CD4-positive, alpha-beta T cell (primary cell): ENCODE measurements around the gene XPO5. TPM values are rescaled to one million over a fixed set of nuclear protein-coding genes. Genes with fewer than 3 reads are reported as not detected.

Experiments used
- ATAC-seq: fragments of 200-7000 bp; cut with Tn5 transposase; one replicate; pipeline ENCODE4 v1.10.0; 2022; ENCODE audit warnings: mild to moderate bottlenecking; ENCODE audit not compliant: poor library complexity
- CTCF ChIA-PET: fragments of 350-600 bp; sonication (Branson Sonifier 250); formaldehyde crosslinking; loops from one replicate; lab custom pipeline; 2021; ENCODE audit warnings: antibody characterized with exemption, inconsistent platforms; lab: Charles Lee
- POLR2A ChIA-PET: fragments of 350-600 bp; sonication (Branson Sonifier 250); formaldehyde crosslinking; loops from one replicate; lab custom pipeline; 2021; ENCODE audit warnings: antibody characterized with exemption, inconsistent platforms; lab: Charles Lee
- DNase-seq, 14 experiments: peaks; one replicate each; pipeline ENCODE4 v3.0.0-alpha.2; 2013 to 2020; ENCODE audit warnings: mixed read lengths in 2 of 14
- H3K27ac ChIP-seq, 2 donors: one replicate each; pipeline versions ENCODE4 v1.5.1 to v1.7.0; 2013; ENCODE audit warnings: low read length in 2 of 2, low read depth in 1 of 2, mild to moderate bottlenecking in 1 of 2
- H3K27me3 ChIP-seq, 2 experiments: 1 replicate in 1 of 2; 2 replicates in 1 of 2; pipeline versions ENCODE4 v1.6.1 to v1.7.0; 2013; ENCODE audit warnings: low read length in 2 of 2, control low read depth in 1 of 2, mild to moderate bottlenecking in 1 of 2, moderate library complexity in 1 of 2; ENCODE audit not compliant: insufficient read depth in 2 of 2, control insufficient read depth in 1 of 2
- H3K36me3 ChIP-seq: one replicate; pipeline ENCODE4 v1.6.1; 2013; ENCODE audit warnings: low read length, control low read depth; ENCODE audit not compliant: insufficient read depth
- H3K4me1 ChIP-seq: one replicate; pipeline ENCODE4 v1.6.1; 2013; ENCODE audit warnings: low read length, control low read depth; ENCODE audit not compliant: insufficient read depth
- H3K4me3 ChIP-seq: one replicate; pipeline ENCODE4 v1.5.1; 2013; ENCODE audit warnings: mild to moderate bottlenecking, low read length, moderate library complexity
- H3K9me3 ChIP-seq, 2 experiments: 1 replicate in 1 of 2; 2 replicates in 1 of 2; pipeline versions ENCODE4 v1.6.1 to v1.7.0; 2013; ENCODE audit warnings: low read length in 2 of 2, mild to moderate bottlenecking in 2 of 2, control low read depth in 1 of 2, moderate library complexity in 1 of 2; ENCODE audit not compliant: control insufficient read depth in 1 of 2, insufficient read depth in 1 of 2
- H3K27ac Mint-ChIP-seq: one replicate; pipeline ENCODE4 v1.8.0; 2020; ENCODE audit warnings: mixed read lengths
- H3K27me3 Mint-ChIP-seq: one replicate; pipeline ENCODE4 v1.8.0; 2021; ENCODE audit warnings: mixed read lengths
- H3K36me3 Mint-ChIP-seq: one replicate; pipeline ENCODE4 v1.8.0; 2021; ENCODE audit warnings: low read depth, mixed read lengths
- H3K4me1 Mint-ChIP-seq: one replicate; pipeline ENCODE4 v1.8.0; 2021; ENCODE audit warnings: low read depth, mixed read lengths
- H3K4me3 Mint-ChIP-seq: one replicate; pipeline ENCODE4 v1.8.0; 2020; ENCODE audit warnings: mild to moderate bottlenecking, mixed read lengths
- H3K9me3 Mint-ChIP-seq: one replicate; pipeline ENCODE4 v1.8.0; 2020; ENCODE audit warnings: mixed read lengths
- intact Hi-C, 2 experiments: fragments of 100-400 bp; cut with DNase I in 1 of 2; cut with micrococcal nuclease in 1 of 2; formaldehyde crosslinking; loops; one replicate each; pipeline versions ENCODE4 v1.15.1 to v1.9.0; 2023 to 2025; cut with DNase I, micrococcal nuclease
- total RNA-seq, 174 experiments: library from RNA in 2 of 174; stranded (reverse) in 2 of 174; gene quantifications; one replicate each; pipeline ENCODE4 v1.2.3 and lab custom pipeline; 2021 to 2026
- TF ChIP-seq, protein P1 (sequence below): fragments of 200-600 bp; IDR thresholded peaks from one replicate; pipeline ENCODE4 v1.8.0; 2022; ENCODE audit warnings: antibody characterized with exemption, mild to moderate bottlenecking

XPO5 gene
- total RNA-seq, 2 experiments from 2014 or later = 26.8 to 31.2 TPM

DNA sequence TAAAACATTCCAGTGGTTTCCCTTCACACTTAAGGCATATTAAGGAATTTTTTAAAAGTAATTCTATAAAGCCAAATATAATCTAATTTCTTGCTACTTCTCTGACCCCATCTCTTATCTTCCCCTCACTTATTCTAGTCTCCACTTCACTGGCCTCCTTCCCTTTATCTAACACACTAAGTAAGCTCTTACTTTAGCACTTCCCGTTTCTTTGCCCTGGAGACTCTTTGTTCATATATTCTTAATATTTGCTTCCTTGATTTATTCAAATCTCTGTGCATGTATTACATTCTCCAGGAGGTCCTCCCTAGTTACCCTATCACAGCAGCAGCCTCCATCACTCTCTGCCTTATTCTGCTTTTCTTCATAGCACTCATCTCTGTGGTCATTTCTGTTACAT, 33.0 kb upstream of the XPO5 start:
- peaks cover 69% of the 10 kb centered on the region for H3K36me3 Mint-ChIP-seq
- no peaks in the 10 kb centered on the region for H3K27me3 ChIP-seq
- H3K9me3 Mint-ChIP-seq = no peaks in the 10 kb centered on the region
- H3K9me3 ChIP-seq = no peaks in the 10 kb centered on the region
- no peak overlapping the region for H3K27ac ChIP-seq
- TF ChIP-seq, protein P1, sequence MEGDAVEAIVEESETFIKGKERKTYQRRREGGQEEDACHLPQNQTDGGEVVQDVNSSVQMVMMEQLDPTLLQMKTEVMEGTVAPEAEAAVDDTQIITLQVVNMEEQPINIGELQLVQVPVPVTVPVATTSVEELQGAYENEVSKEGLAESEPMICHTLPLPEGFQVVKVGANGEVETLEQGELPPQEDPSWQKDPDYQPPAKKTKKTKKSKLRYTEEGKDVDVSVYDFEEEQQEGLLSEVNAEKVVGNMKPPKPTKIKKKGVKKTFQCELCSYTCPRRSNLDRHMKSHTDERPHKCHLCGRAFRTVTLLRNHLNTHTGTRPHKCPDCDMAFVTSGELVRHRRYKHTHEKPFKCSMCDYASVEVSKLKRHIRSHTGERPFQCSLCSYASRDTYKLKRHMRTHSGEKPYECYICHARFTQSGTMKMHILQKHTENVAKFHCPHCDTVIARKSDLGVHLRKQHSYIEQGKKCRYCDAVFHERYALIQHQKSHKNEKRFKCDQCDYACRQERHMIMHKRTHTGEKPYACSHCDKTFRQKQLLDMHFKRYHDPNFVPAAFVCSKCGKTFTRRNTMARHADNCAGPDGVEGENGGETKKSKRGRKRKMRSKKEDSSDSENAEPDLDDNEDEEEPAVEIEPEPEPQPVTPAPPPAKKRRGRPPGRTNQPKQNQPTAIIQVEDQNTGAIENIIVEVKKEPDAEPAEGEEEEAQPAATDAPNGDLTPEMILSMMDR = no peak
- ChIA-PET POLR2A (interaction anchor here (1.7 kb wide), 1 partner anchor 27 kb away, joined by 4 read pairs; the partner anchor contains the start of gene MAD2L1BP), CTCF (interaction anchor here (0.5 to 2.2 kb wide), 8 partner anchors 9 to 490 kb away, joined by 3 to 8 read pairs (median 4); partner anchors contain the start of gene GTPBP2)
- intact Hi-C loops = loop anchor here in 1 of 2 experiments (5.0 to 10.0 kb wide), 3 partner anchors 58 to 468 kb away; no protein-coding TSS in a partner anchor
- no peaks in the 10 kb centered on the region for H3K27me3 Mint-ChIP-seq
- no peaks in the 10 kb centered on the region for H3K4me1 ChIP-seq
- H3K4me3 Mint-ChIP-seq = no peak overlapping the region
- H3K36me3 ChIP-seq = peaks cover 56% of the 10 kb centered on the region
- DNase-seq (no peak), ATAC-seq (no peak)
- no peak overlapping the region for H3K4me3 ChIP-seq
- H3K4me1 Mint-ChIP-seq = no peaks in the 10 kb centered on the region
- H3K27ac Mint-ChIP-seq = no peak overlapping the region

DNA sequence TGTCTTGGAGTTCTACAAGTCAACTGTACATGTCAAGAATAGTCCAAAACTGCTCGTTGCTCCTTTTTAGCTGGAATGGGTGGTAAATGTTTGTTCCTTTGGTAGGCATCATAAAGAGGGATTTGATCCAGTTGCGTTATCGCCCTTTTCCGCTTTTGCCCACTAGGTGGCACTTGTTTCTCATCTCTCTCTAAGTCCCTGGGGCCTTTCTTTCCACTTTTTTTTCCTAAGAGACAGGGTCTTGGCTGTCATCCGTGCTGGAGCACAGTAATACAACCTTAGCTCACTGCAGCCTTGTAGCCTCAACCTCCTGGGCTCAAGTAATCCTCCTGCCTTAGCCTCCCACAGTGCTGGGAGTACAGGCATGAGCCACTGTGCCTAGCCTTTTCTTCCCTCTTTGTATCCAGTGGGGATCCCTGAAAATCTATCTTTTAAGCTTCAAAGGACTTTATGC, 32.5 kb upstream of the XPO5 start:
- ATAC-seq (peak; percentile 48), DNase-seq (peak; percentile 32 to 77 (median 49))
- TF ChIP-seq, protein P1 = peak; percentile 91
- Histone ChIP-seq H3K4me3 (no peak overlapping the region), H3K9me3 (no peaks in the 10 kb centered on the region), H3K27ac (no peak overlapping the region), H3K36me3 (peaks cover 56% of the 10 kb centered on the region), H3K27me3 (no peaks in the 10 kb centered on the region), H3K4me1 (no peaks in the 10 kb centered on the region)
- H3K36me3 Mint-ChIP-seq = peaks cover 69% of the 10 kb centered on the region
- H3K4me3 Mint-ChIP-seq = no peak overlapping the region
- no peaks in the 10 kb centered on the region for H3K27me3 Mint-ChIP-seq
- no peak overlapping the region for H3K27ac Mint-ChIP-seq
- ChIA-PET CTCF (interaction anchor here (0.5 to 2.2 kb wide), 9 partner anchors 10 to 490 kb away, joined by 3 to 8 read pairs (median 4); partner anchors contain the start of gene GTPBP2), POLR2A (interaction anchor here (0.8 to 1.7 kb wide), 2 partner anchors 21 to 27 kb away, joined by 3 to 4 read pairs; partner anchors contain the start of genes GTPBP2 and MAD2L1BP)
- no peaks in the 10 kb centered on the region for H3K9me3 Mint-ChIP-seq
- intact Hi-C loops = loop anchor here in 1 of 2 experiments (5.0 to 10.0 kb wide), 3 partner anchors 59 to 469 kb away; no protein-coding TSS in a partner anchor
- H3K4me1 Mint-ChIP-seq = no peaks in the 10 kb centered on the region

DNA sequence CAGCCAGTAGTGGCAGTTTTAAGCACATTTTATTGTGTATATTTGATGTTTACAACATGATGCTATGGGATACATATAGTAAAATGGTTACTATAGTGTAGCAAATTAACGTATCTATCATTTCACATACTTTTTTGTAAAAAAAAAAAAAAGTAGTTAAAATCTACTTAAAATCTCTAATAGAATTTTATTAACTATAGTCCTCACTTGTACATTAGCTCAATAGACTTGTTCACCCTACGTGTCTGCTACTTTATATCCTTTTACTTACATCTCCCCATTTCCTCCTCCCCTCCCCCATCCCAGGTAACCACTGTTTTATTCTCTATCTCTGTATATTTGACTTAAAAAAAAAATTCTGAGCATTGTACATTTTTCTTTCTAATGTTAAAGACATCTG, 30.2 kb upstream of the XPO5 start:
- DNase-seq (no peak), ATAC-seq (no peak)
- H3K9me3 ChIP-seq = no peaks in the 10 kb centered on the region
- no peak overlapping the region for H3K27ac Mint-ChIP-seq
- CTCF ChIA-PET = no interaction called here
- no peaks in the 10 kb centered on the region for H3K4me1 Mint-ChIP-seq
- no peaks in the 10 kb centered on the region for H3K27me3 Mint-ChIP-seq
- no peaks in the 10 kb centered on the region for H3K9me3 Mint-ChIP-seq
- H3K4me3 ChIP-seq = no peak overlapping the region
- POLR2A ChIA-PET = interaction anchor here (1.2 kb wide), 1 partner anchor 23 kb away, joined by 3 read pairs; the partner anchor contains the start of gene GTPBP2
- peaks cover 68% of the 10 kb centered on the region for H3K36me3 Mint-ChIP-seq
- H3K36me3 ChIP-seq = peaks cover 67% of the 10 kb centered on the region
- TF ChIP-seq, protein P1 = no peak
- no peak overlapping the region for H3K27ac ChIP-seq
- H3K4me3 Mint-ChIP-seq = no peak overlapping the region
- no peaks in the 10 kb centered on the region for H3K4me1 ChIP-seq
- intact Hi-C loops = loop anchor here in 1 of 2 experiments (5.0 to 10.0 kb wide), 3 partner anchors 61 to 471 kb away; no protein-coding TSS in a partner anchor
- no peaks in the 10 kb centered on the region for H3K27me3 ChIP-seq
